Lower leg skin (tissue), 3 donors: ENCODE results near the gene TM2D1.

Experiments
- CTCF ChIP-seq, 3 donors: fragments of 450-650 bp; IDR thresholded peaks; one replicate each; pipeline ENCODE4 v1.5.1; 2016; ENCODE audit warnings: antibody characterized with exemption in 3 of 3, mild to moderate bottlenecking in 3 of 3, moderate library complexity in 2 of 3
- POLR2A ChIP-seq, 2 donors: fragments of 450-650 bp; IDR thresholded peaks; one replicate each; pipeline ENCODE4 v1.6.1; 2016 to 2017; ENCODE audit warnings: antibody characterized with exemption in 2 of 2, mild to moderate bottlenecking in 1 of 2, moderate library complexity in 1 of 2

- TF ChIP-seq CTCF (IDR thresholded peaks at IDR 0.05) (no peak), POLR2A (IDR thresholded peaks at IDR 0.05) (no peak)
These were observed 54.9 kb downstream of the TM2D1 start for GRCh38 chr1:61670016-61670415.
